ENCODE results near the gene C2orf92.

C2orf92 gene

GRCh38 chr2:97714950-97715652 lies 45.6 kb downstream of the C2orf92 start:
- no peak for DNase-seq

GRCh38 chr2:97715951-97716694 lies 46.6 kb downstream of the C2orf92 start:
- no peak for DNase-seq

- DNase-seq = no peak
These were observed 47.4 kb downstream of the C2orf92 start for GRCh38 chr2:97716695-97717612.

GRCh38 chr2:97717613-97717995 lies 48.1 kb downstream of the C2orf92 start:
- no peak for DNase-seq

GRCh38 chr2:97718051-97718882 lies 48.8 kb downstream of the C2orf92 start:
- DNase-seq = no peak

- DNase-seq = no peak
These were observed 49.4 kb downstream of the C2orf92 start for GRCh38 chr2:97718942-97719341.

GRCh38 chr2:97719362-97720155 lies 50.0 kb downstream of the C2orf92 start:
- no peak for DNase-seq

- no peak for DNase-seq
These were observed 51.2 kb downstream of the C2orf92 start for GRCh38 chr2:97720746-97721145.

GRCh38 chr2:97722227-97722626 lies 52.7 kb downstream of the C2orf92 start:
- DNase-seq = no peak

GRCh38 chr2:97723156-97724072 lies 53.9 kb downstream of the C2orf92 start:
- DNase-seq = no peak

GRCh38 chr2:97724073-97724410 lies 54.5 kb downstream of the C2orf92 start:
- DNase-seq = no peak

- DNase-seq = no peak
These were observed 55.0 kb downstream of the C2orf92 start for GRCh38 chr2:97724501-97724900.

GRCh38 chr2:97724946-97725688 lies 55.6 kb downstream of the C2orf92 start:
- no peak for DNase-seq

GRCh38 chr2:97726261-97727064 lies 57.0 kb downstream of the C2orf92 start:
- no peak for DNase-seq

- no peak for DNase-seq
These were observed 57.8 kb downstream of the C2orf92 start for GRCh38 chr2:97727296-97727695.

- no peak for DNase-seq
These were observed 58.7 kb downstream of the C2orf92 start for GRCh38 chr2:97728091-97728731.

- no peak for DNase-seq
These were observed 60.7 kb downstream of the C2orf92 start for GRCh38 chr2:97730245-97730644.

GRCh38 chr2:97731274-97732020 lies 61.9 kb downstream of the C2orf92 start:
- DNase-seq = no peak

Data from NCI-H1436 (cell line).